HG03469 (cell line): ENCODE data around the gene DMRT1.
A peak's percentile ranks its signal among the peaks of the same experiment; 100 is the strongest.
"Not testable (repeated sequence)": the region's sequence is repeated elsewhere in the genome, so short reads cannot be mapped to it uniquely, and the experiment has no call there.

Experiments used
- ATAC-seq: cut with Tn5 transposase; IDR thresholded peaks from one replicate; pipeline ENCODE4 v1.9.1; 2021; ENCODE audit warnings: mild to moderate bottlenecking, moderate library complexity, moderate number of reproducible peaks; ENCODE audit not compliant: unreplicated experiment

The DMRT1 gene

GRCh38 chr9:982394-983230 is 141.1 kb downstream of the DMRT1 start:
- ATAC-seq, result no peak

- peak; percentile 53 for ATAC-seq
These were observed 152.5 kb downstream of the DMRT1 start for GRCh38 chr9:994005-994404.

DNA sequence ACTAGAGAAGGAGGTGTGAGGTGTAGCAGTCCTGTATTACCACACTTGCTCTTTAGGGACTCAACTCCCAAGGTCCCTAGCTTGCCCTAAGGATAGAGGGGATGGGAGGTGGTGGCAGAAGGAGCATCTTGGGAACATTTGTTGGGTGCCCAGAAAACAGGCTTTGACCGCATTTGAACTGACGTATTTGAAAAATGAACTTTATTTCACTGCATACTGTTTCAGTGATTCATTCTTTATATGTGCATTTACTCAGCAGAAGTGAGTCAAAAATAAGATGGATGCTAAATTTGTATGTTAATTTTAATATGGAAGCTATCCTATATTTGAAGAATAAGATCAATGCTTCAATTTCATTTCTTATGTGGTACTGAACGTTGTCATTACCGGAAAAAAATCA is 153.7 kb downstream of the DMRT1 start:
- no peak for ATAC-seq

- no peak for ATAC-seq
These were observed 154.3 kb downstream of the DMRT1 start for GRCh38 chr9:995781-996180.

GRCh38 chr9:998299-999110 is 157.0 kb downstream of the DMRT1 start:
- ATAC-seq, result not testable (repeated sequence)

DNA sequence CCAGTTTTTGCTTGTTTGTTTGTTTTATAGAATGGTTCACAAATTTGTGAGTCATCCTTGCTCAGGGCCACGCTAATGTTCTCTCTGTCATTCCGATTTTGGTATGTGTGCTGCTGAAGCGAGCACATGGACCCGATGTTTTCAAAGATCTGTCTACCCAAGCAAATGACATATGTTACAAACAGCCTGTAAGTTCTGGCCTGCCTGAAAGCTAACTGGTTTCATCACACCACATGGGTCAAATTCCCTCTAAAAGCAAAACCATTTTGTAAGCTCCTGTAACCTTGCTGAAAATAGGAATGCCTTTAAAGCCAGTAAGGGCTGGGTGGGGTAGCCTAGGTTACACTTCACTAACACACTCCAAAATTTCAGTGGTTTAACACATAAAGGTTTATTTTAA is 160.3 kb downstream of the DMRT1 start:
- ATAC-seq, result no peak

DNA sequence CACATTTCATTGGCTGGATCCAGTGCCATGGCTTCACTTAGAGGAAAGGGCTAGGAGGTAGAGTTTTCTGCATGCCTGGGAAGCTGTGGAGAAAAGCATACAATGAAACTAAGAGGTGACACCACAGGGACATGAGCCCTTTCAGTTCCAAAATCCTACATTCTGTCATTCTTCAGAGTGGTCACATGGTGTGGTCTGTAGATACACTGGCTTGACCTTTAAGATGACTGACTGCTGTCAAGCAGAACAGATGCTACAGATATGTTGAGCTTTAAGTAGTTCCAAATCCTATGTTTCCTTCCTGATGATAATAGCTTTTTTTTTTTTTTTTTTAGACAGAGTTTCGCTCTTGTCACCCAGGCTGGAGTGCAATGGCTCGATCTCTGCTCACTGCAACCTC is 161.2 kb downstream of the DMRT1 start:
- ATAC-seq, result no peak

- peak; percentile 52 for ATAC-seq
These were observed 163.7 kb downstream of the DMRT1 start for GRCh38 chr9:1005043-1005667.

- ATAC-seq, result no peak
These were observed 165.8 kb downstream of the DMRT1 start for GRCh38 chr9:1007312-1007711.

DNA sequence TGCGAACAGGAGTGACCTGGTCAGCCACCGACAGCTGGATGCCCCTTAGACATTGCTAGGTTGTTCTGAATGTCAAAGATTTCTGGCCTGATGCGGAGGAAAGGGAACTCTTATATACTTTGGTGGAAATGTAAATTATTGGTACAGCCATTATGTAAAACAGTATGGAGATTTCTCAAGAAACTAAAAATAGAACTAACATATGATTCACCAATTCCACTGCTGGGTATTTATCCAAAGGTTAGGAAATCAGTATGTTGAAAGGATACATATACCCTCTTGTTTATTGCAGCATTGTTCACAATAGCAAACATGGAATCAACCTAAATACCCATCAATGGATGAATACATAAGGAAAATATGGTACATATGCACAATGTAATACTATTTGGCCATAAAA is 166.7 kb downstream of the DMRT1 start:
- no peak for ATAC-seq

DNA sequence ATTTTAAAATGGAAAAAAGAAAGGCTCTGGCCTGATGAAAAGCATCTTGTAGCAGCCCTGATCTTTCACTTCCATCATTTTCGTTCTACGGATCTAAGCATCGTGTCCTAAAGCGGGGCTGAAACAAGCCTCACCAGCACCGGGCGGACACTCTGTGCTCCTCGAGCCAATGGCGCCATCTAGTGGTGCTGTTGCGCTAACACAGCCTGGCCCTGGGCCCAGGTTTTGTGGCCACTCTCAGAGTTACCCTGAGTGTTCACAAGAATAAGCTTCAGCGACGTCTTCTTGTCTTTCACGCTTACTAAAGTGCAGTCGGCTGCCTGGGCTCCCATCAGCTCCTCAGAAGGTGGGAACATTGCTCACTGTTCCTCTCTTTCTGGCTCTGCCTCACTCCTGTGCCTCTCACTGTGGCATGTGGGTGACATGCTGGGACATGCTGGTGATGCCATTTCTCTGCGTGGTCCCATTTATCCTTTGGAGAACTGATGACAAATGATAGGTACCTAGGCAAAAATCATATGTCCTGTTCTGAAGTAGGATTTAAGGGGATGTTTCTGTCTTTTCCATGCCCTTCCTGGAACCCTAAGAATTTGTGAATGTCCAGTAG is 167.7 kb downstream of the DMRT1 start:
- peak; percentile 89 for ATAC-seq

DNA sequence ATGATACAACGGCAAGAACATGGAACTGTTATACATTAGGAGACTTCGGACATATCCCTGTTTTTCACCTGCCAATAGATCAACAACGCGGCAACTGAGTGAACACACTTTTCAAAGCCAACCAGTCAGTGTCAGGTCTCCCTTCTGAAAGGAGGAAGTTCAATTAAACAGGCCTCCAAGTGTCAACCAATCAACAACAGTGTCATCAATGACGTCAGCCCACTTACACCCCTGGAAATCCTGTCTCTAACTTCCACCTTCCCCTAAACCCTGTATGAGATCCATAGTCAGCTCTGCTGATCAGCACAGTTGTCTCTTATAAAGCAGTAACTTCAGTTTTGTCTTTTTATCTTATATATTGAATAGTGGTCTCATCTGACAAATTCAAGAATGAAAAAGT is 171.5 kb downstream of the DMRT1 start:
- no peak for ATAC-seq

GRCh38 chr9:1014225-1014624 is 172.7 kb downstream of the DMRT1 start:
- ATAC-seq, result no peak

GRCh38 chr9:1014640-1015039 is 173.1 kb downstream of the DMRT1 start:
- no peak for ATAC-seq

DNA sequence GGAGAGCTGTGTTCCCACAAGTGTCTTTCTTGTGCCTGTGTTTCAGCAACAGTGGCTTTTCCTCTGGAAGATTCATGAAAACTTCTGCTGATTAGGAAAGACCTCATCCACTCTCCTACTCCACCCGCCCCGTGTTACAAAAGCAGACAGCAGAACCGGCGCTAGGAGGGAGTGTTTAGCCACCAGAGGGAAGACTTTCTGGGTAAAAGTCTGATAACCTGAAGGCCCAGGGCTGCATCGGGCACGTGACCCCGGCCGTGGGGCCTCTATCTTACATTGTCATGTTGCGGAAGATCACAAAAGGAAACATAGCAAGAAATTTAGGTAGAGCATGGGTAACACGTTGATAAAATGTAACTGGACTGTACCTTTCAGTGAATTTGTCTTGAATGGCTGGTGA is 176.6 kb downstream of the DMRT1 start:
- no peak for ATAC-seq
